Measurements from ENCODE around the gene RPS10.

Gene RPS10

DNA sequence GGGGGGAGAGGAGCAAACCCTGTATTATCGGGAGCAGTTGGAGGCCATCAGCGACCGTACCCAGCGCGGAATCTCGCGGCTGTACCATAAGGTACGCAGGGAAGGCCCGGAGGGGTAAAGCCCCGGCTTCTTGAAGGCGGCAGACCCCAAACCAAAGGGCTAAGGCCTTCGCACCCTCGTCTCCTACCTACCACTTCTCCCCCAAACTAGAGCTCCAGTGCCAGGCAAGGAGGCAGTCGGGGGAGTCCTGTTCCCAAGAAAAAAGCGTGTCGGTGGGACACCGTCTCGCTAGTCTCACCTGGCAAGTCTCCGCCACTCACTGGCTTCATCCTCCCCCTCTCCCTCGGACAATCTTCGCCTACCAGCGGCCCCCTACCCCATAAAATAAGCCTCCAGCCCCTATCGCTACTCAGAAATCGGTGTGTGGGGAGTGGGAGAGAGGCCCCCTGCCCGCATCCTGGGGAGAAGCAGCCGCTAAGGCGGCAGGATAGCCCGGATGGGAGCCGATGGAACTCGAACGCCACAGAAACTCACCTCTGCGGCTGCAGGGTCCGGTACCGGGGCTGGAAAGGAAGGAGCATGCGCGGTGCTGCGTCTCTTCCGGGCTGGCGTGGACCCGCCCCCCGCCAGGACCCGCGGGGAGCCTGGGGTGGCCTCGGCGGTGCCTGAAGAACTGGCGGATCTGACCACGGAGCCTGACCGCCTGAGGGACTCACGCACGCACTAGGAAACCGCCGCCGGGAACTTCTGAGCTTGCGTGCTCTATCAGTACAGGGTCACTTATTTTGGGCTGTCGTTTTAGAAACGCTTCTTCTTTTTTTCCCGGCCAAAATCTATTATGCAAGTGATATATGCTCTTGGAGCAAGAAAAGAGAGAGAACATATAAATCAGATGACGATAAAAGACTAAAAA is at the start of gene RPS10:
Gene RPS10 (minus strand): TSS at position 572 of the 913 bp plus-strand sequence. CDS start 848 bp downstream, outside the sequence.
- in situ Hi-C loops (cut with HindIII; ENCODE audit: low sequenced_read_pairs), result no loop called here

DNA sequence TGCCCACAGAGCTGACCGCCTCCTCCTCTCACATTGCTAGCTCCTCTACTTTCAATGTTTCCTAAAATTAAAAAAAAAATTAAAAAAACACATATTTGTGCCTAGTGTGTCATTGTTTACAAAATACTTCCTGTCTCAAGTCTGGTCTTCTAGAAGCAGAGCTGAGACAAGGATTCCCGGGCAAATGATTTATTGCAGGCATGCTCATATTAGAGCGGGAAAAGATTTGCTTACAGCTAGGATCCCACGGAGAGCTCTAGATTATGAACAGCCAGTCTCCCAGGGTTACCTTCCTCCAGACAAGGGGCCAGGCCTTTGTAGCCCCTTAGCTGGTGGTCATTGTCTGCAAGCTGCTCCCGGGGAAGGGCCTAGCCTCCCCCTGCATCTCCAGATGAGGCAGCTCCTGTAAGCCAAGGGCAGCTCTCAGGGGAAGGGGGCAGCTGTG is 49.4 kb upstream of the RPS10 start:
- in situ Hi-C loops (cut with HindIII; ENCODE audit: low sequenced_read_pairs), result no loop called here

DNA sequence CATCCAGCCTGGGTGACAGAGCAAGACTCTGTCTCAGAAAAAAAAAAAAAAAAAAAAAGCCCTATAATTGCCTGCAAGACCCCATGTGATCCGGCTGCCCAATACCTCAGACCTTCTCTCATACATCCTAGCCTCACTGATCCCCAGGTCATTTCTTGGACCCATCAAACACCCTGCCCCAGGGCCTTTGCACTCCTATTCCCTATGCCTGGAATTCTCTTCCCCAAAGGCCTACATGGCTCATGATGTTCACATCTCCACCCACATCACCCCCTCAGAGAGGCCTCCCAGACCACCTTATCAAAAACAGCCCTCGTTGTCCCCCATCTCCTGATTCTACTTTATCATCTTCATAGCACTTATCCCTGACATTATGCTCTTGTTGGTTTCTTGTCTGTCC is 48.9 kb upstream of the RPS10 start:
- in situ Hi-C loops (cut with HindIII; ENCODE audit: low sequenced_read_pairs), result no loop called here

DNA sequence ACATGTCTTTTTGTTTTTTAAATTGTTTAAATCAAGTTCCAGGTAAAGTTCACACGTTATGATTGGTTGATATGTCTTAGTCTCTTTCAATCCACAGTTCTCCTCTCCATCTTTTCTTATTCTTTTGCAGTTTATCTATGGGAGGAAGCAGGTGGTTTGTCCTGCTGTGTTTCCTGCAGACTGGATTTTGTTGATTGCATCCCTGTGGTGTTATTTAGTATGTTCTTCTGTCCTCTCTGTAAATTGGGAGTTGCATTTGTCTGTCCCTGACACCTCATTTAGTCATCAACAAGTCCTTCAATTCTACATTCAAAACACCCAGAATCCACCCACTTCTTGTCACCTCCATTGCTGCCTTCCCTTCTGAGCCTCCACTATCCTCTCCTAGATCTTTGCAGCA is 48.1 kb upstream of the RPS10 start:
- in situ Hi-C loops (cut with HindIII; ENCODE audit: low sequenced_read_pairs), result no loop called here

DNA sequence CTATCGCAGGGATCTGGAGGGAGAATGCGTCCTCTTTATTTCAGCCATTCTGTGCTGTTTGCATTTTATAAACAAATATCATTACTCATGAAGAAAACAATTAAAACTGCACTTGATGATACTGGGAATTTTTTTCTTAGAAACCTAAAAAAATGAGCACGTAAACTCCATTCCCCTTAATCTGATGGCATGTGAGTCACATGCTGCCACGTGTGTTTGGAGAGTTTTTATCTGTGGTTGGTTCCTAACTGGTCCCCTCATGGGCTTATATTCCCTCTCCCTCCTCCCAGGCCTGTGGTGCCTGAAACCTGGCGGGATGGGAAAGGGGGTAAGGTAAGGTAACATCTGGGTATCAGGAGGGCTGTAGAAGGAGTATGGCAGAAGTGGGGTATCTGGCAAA is 46.6 kb upstream of the RPS10 start:
- in situ Hi-C loops (cut with HindIII; ENCODE audit: low sequenced_read_pairs), result no loop called here

DNA sequence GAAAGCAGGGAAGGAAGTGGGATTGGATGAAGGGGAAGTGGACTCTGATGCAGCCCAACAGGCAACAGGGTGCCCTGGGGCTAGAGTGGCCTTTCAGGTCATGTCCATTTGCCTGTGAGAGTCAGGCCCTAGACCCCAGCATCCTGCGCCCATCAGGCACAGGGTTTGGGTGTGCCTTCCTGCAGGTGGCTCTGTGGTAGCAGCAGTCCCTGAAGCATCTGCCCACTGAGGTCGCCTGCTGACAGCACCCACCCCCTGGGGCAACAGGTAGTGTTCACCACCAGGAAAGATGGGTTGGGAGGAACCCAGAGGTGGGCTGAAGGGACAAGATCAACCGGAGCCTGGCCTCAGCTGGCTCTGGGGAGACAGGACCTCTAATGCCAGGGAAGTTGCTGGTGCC is 43.6 kb upstream of the RPS10 start:
- in situ Hi-C loops (cut with HindIII; ENCODE audit: low sequenced_read_pairs), result no loop called here

DNA sequence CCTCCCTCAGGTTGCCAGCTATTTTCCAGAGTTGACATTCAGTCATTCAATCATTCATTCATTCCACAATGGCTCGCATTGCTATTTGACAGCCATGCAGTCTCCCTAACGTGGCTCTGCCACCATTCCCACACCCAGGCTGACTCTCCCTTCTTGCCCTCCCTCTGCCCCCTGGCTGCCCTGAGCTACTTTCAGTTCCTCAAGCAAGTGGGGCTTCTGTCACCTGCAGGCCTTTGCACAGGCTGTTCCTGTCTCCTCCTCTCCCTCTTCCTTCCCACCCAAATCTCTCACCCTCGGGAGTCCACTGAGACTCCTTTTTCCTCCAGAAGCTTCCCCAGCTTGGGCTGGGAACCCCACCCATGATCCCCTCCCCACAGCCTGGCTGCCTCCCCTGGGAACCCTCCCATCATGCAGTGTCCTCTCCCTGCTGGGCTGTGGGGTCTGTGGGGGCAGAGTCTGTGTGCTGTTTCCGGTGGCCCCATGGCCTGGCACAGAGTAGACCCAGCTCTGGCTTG is 42.6 kb upstream of the RPS10 start:
- in situ Hi-C loops (cut with HindIII; ENCODE audit: low sequenced_read_pairs), result no loop called here

DNA sequence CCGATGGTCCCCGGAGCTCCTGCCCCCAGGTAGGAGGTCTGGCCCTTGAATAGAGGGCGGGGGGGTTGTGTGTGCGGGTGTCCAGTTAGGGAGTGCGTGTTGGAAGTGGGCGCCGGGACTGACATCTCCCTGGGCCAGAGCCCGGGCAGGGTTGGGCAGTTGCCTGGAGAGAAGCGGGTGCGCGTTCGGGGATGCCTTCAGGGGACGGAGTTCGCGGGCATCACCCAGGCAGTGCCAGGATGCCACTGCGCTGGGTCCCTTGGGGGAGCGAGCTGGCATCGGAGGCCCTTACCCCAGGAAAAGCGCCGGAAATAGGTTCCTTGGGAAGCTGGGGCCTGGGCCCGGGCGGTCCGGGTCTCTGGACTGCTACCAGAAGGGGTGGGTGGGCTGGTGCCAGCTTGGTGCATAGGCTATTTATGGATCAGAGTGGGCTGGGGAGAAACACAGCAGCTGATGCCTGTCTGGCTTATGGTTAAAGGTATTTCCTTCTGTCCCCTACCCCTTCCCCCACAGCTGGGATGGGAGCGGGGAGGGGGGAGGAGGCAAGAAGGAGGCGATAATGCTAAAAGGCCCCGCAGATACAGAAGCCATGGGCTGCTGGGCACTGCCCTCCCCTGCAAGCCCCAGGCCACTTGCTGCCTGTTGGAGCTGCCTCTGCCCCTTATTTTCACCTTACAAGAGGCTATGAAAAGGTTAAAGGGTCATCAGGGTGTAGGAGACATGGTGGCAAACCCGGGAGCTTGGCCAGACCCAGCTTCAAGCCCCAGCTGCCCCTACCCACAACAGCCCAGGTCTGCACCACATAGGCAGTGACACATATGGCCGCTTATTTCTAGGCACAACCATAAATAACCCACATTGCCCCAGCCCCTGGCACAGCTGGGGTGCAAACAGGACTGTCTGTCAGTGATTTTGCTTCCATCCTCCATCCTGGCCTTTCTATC is 40.6 kb upstream of the RPS10 start:
- in situ Hi-C loops (cut with HindIII; ENCODE audit: low sequenced_read_pairs), result no loop called here

DNA sequence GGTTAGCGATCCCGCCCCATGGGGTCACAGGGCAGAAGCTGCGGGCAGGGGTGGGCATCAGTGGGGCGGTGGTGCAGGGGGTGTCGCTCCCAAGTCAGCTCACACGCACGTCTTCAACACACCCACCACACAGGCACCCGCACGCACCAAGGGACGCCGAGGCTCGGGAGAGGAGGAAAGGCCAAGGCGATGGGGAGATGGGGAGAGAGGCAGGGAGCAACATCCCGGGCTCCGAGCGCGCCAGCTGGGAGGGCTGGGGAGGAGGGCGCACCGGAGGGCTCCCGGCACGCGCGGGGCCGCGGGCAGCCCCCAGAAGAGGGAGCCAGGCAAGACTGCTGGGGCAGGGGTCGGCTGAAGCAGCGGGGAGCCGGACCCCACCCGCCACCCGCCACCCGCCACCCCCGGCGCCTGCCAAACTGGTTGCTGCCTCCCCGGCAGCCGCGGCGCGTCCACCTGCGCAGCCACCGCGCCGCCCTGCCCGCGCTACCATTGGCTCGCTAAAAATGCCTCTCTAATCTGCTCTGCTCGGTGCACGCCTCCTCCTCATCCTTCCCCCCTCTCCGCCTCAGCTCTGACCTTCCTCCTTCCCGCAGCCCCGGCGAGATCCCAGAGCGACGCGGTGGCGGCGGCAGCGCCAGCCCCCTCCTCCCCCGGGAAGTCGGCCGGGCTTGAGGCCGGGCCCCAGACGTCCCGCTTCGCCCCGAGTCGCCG is 39.8 kb upstream of the RPS10 start, which contains the start of gene PACSIN1:
Gene PACSIN1 (plus strand): TSS at position 546 of the 711 bp plus-strand sequence. CDS start 60,230 bp downstream, outside the sequence.
- in situ Hi-C loops (cut with HindIII; ENCODE audit: low sequenced_read_pairs), result no loop called here

DNA sequence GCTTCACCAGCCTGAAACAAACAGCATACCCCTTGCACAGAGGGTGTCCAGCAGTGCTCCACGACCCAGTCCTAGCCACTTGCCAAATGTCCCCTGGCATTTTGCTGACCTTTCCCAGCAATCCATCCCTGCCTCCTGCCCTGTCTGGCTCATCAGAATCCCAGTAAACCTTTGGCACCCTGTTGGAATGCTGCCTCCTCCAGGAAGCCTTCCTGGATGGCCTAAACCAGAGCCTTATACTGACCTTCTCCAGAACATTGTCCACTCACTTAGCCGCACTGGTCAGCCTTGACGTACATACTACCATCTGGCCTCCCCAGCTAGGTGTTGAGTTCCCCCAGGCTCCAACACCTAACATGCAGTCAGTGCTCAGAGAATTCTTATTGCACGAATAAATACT is 38.0 kb upstream of the RPS10 start:
- in situ Hi-C loops (cut with HindIII; ENCODE audit: low sequenced_read_pairs), result no loop called here

DNA sequence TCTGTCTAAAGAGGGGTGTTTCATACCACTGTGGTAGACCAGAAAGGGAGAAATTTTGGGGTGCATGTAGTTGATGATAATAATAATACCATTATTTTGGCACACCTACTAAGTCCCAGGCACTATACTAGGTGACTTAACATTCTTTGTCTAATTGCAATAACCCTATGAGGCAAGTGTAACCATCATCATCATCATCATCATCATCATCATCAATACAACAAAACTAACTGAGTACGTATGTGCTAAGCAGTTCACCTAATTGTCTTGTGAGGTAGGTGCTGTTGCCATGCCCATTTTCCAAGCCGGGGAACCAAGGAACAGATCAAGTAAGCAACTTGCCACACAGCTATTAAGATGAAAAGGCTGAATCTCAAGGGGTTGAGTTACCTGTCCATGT is 37.4 kb upstream of the RPS10 start:
- in situ Hi-C loops (cut with HindIII; ENCODE audit: low sequenced_read_pairs), result no loop called here

DNA sequence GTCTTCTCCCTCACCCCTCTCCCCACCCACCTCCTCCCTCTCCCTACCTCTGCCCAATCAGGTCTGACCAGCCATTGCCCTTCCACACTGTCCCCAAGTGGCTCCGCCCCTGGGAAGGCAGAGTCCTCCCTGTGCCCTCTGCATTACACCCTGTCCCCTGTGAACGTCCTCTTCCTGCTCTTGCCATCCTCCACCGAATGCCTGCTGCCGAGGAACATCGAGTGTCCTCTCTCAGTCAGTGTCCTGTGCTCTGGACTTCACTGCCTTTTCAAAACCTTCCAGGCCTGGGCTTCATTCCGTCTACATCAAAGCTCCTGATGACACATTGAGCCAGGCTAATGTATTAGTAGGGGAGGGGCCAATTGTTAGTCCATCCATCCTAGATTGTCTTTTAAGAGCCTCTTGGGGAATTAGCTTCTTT is 36.7 kb upstream of the RPS10 start:
- in situ Hi-C loops (cut with HindIII; ENCODE audit: low sequenced_read_pairs), result no loop called here

DNA sequence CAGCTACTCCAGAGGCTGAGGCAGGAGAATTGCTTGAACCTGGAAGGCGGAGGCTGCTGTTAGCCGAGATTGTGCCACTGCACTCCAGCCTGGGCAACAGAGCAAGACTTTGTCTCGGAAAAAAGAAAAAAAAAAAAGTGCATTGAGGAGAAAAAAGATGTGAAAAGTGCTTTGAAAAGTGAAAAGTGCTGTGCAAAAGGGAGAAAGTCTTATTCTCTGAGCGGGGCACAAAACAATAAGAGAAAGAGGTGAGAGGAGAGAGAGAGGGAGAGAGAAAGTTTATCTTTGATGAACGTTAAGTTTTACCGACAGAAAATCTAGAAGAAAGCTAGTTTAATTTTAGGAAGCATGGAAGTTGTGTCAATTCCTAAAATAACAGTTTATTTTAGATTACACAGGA is 36.1 kb upstream of the RPS10 start:
- in situ Hi-C loops (cut with HindIII; ENCODE audit: low sequenced_read_pairs), result no loop called here

DNA sequence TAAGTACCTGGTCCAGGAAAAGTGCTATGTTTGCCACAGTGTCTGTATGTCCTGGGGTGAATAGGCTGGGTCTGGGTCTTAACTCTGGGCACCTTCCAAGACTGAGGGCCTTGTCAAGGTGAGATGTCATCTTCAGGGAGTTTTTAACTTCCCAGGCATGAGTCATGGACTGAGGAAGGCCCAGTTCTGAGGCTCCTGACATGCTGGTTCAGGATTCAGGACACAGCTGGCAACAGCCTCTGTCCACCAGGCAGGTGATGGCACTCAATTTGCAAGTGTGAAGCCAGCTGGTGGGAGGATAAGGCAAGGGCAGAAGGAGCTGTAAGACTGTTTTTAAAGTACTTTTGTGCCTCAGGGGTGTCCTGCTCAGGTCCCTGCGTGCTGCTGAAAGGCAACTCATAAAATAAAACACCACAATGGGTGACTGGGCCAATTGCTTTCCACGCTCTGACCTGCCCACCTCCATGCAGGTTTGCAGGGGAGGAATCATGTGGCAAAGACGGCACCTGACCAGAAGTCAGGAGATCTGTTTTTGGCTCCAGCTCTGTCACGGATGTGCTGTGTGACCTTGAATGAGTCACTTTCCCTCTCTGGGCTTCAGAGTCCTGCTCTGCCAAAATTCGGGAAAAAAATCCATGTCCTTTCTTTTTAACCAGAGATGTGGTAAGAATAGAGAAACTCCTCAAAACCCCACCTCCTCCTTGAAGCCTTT is 35.1 kb upstream of the RPS10 start:
- in situ Hi-C loops (cut with HindIII; ENCODE audit: low sequenced_read_pairs), result no loop called here

DNA sequence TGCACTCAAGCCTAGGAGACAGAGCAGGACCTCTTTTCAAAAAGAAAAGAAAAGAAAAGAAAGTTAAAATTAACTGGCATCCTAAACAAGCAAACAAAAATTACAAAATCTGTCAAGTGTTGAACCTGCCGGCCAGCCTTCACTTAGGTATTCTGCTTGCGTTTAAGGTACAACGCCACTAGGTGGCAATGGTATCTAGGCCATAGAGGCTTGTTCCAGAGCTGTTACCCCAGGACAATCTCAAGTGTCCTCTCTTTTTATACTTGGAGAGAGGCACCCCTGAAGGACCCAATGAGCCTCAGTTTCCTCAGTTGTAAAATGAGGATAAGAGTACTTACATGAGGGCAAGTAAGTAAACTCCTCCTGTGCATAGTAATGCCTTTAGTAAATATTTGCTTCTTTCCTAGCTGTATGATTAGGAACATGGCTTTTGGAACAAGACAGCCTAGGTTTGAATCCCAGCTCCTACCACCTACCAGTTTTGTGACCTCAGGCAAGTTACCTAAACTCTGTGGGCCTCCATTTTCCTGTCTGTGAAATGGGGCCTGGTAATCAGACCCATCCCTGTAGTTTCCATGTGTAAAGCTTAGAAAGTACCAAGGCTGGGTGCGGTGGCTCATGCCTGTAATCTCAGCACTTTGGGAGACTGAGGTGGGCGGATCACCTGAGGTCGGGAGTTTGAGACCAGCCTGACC is 34.2 kb upstream of the RPS10 start:
- in situ Hi-C loops (cut with HindIII; ENCODE audit: low sequenced_read_pairs), result no loop called here

DNA sequence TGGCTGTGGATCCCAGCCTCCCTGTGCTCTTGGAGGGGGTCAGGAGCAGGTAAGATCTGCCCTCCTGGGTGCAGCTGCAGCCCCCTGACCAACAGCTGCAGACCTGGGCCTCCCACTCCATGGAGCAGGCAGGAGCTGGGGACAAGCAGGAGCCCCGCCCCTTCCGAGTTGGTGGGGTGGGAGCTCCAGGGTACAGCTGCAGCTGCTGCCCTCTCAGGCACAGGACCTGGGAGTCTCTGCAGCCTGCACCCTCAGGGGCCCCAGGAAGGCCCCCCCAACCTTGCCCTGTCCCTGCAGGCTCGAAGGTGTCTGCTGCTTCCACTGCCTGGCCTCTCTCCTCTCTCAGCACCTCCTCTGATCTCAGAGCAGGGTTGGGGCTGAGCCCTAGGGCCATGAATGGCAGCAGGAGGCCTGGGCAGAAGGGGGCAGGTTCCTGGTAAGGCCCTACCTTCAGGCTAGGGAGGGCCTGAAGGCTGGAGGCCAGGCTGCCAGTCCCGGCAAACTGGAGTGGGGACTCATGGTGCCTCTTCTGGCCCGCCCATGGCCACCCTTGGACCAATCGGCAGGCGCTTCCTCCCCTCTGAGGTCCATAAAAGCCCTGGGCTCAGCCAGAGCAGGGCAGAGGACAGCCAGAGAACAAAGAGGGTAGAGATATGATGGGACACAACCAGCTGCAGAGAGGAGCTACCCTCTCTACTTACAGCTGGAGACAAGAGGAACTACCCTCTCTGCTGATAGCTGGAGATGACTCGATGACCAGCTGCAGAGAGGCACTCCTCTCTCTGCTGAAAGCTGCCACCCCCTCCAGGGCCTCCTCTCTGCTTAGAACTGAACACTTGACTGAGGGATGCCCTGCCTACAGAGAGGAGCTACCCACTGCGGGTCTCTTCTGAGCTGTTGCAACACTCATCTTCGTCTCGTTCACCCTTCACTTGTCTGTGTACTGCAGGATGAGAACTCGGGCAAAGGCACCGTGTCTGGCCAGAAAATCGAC is 32.2 kb upstream of the RPS10 start:
- in situ Hi-C loops (cut with HindIII; ENCODE audit: low sequenced_read_pairs), result no loop called here

DNA sequence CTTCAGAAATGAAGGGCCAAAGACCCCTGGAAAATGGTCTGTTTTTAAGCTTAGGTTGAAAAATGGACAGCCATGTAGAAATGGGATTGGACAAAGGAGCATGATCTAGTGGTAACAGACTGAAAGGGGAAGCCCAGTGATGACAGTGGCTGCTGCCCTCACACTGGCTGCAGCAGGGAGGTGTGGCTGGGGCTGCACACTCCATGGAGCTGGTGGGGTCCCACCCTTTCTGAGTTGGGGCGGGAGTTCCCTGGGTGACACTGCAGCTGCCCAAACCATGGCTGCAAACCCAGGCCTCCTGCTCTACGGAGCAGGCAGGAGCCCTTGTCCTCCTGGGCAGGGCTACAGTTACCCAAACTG is 31.5 kb upstream of the RPS10 start:
- in situ Hi-C loops (cut with HindIII; ENCODE audit: low sequenced_read_pairs), result no loop called here

DNA sequence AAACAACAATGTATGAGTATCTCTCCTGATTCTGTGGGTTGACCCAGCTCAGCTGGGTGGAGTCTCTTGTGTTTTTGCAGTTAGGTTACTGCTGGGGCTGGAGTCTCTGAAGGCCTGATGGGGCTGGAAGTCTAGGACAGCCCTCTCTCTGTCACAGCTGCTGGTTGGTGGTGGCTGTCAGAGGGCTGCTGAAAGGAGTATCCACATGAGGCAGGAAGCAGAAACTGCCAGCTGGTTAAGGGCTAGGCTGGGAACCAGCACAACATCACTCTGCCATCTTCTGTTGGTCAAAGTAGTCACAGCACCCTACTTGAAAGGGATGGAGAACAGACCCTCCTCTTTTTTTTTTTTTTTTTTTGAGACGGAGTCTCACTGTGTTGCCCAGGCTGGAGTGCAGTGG is 30.0 kb upstream of the RPS10 start:
- in situ Hi-C loops (cut with HindIII; ENCODE audit: low sequenced_read_pairs), result no loop called here

Data from endothelial cell of hepatic sinusoid (primary cell).